Stimulated activated CD4-positive, alpha-beta T cell treated with anti-CD3 and anti-CD28 coated beads, TNF-alpha, amount 100 ng/mL, for 1 hour (primary cell): ENCODE measurements around the gene ANXA10.
"Not testable (repeated sequence)": the region's sequence is repeated elsewhere in the genome, so short reads cannot be mapped to it uniquely, and the experiment has no call there.

Source experiments
- DNase-seq, 3 donors: peaks; one replicate each; pipeline ENCODE4 v3.0.0-alpha.2; 2020; ENCODE audit warnings: low read depth in 3 of 3, low spot score in 1 of 3

The ANXA10 gene

GRCh38 chr4:168154546-168155277 lies 62.4 kb downstream of the ANXA10 start:
- DNase-seq, result no peak

DNA sequence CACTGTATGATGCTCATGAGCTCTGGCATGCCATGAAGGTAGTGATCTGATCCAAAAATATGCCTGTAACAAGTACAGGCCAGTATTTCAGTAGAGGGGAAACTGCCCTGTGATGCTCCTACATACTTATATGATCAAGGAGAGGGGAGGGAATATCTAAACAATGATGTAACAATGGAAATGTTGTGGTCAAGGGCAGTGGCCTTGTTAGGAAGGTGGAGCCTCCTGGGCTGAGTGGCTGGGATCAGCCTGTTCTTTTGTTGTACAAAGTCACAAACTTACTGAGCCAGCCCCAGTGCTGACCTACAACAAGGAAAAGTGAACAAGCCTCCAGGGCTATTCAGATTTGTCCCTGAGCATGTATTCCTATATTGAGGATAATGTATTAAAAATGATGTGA lies 70.3 kb downstream of the ANXA10 start:
- DNase-seq, result no peak

DNA sequence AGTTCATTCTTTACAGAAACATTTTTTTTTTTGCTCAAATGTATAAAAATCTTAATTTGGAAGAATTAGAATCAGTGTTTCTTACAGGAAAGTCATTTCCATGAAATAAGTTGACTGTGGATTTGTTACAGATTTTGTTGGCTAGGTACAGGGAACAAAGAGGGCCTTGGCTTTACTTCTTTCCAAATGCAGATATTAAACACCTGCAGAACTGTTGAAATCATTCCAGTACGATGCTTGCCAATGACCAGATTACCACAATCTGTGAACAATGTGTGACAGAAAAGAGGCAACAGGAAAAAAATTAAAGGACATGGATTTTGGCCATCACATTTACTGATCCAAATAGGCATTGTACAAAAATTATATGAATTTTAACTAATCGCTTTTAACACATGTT lies 70.8 kb downstream of the ANXA10 start:
- DNase-seq, result no peak

GRCh38 chr4:168164045-168164444 lies 71.7 kb downstream of the ANXA10 start:
- no peak for DNase-seq

DNA sequence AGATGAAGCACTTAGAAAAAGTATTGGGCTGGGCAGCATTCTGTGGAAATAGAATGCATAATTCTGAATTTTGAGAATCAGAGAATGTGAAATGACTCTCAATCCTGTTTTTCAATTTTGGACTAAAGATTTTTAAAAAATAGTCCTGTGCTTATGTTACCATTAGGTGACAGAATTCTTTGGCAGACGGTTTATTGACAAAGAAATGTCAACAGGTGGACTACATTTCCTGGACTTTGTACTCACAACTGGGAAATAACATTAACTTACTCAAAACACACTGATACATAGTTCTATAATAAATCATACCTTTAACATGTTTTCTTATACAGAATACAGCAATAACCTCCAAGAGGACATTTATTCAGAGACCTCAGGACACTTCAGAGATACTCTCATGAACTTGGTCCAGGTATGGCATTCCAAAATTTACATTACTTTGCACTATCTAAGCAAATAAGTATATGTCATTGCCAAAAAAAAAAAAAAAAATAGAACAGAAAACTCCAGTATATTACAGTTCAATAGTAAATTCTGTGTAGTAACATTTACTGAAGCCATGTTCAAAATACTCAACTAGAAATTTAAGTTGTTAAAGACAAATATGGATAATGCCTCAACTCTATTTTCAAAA lies 72.7 kb downstream of the ANXA10 start:
- DNase-seq, result no peak

- no peak for DNase-seq
Observed at GRCh38 chr4:168167714-168168284, 75.5 kb downstream of the ANXA10 start.

- DNase-seq, result no peak
Observed at GRCh38 chr4:168174308-168174707, 82.0 kb downstream of the ANXA10 start.

DNA sequence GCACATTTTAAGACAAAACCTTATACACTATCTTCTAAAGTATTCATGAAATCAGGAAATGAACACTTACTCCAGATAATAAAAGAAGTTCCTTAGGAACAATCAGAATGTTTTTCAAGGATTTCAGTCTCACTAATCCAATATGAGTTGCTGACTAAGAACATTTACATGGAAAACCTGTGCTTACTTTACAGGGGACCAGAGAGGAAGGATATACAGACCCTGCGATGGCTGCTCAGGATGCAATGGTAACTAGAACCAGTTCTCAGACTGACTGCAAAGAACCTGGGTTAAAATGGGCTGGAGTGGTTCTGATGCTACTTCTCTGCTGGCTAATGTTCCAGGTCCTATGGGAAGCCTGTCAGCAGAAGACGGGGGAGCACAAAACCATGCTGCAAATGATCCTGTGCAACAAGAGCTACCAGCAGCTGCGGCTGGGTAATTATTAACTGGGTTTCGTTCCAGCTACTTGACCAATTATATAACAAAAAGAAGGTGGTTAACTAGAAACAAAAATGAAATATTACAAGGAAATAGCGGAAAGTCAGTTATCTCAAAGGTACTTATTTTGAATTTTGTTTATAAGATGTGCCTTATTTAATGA lies 85.3 kb downstream of the ANXA10 start:
- no peak for DNase-seq

DNA sequence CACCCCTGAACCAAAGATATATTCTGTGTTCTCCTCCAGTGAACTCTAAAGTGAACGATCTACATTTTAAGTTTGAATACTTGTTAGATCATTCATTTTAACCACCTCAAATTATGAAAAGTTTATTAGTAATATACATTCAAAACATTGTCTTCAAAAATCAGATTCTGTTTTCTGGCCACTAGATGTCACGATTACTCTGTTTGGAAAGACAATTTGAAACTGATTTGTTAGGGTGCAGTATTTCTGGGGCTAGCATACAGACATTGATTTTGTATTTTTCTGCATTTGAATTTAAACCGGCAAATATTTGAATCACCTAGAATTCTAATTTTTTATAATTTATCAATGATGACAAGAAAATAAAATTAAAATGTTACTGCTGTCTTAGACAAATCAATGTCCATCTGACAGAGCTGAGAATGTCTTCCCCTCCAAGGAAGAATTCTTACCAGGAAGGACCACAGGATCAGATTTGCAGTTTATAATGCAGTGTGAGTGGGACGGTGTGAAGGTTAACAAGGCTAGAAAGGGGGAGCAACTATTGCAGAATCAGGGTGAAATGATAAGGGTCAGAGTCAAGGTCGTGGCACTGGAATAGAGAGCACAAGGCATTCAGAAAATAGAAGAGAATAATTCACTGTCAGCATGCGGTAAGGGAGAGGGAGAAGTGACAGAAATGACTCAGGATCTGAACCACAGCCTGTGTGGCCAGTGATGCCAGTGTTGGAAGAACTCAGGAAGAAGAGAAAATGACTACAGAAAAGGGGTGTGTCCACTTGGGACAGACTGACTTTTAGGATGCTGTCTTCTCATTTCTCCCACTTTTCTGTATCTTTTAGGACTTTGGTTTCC lies 91.6 kb downstream of the ANXA10 start:
- no peak for DNase-seq

DNA sequence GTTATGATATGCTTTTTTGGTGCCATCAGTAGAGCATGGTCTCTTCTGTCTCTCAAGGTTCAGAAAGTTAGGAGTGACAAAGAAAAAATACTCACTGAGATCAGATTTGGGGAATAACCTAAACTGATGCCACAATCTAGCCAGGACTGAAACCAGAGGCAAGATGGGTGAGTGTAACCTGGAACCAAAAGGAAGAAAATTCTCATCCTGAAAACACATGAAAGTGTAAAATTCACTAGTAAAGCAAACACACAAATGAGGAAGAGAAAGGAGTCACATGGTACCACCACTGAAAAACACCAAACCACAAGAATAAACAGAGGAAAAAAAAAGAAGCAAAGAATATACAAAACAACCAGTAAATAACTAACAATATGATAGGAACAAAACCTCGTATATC lies 96.4 kb downstream of the ANXA10 start:
- DNase-seq, result no peak

GRCh38 chr4:168197926-168198325 lies 105.6 kb downstream of the ANXA10 start:
- no peak for DNase-seq

- no peak for DNase-seq
Observed at GRCh38 chr4:168199260-168199957, 107.1 kb downstream of the ANXA10 start.

GRCh38 chr4:168200685-168201084 lies 108.3 kb downstream of the ANXA10 start:
- DNase-seq, result no peak

DNA sequence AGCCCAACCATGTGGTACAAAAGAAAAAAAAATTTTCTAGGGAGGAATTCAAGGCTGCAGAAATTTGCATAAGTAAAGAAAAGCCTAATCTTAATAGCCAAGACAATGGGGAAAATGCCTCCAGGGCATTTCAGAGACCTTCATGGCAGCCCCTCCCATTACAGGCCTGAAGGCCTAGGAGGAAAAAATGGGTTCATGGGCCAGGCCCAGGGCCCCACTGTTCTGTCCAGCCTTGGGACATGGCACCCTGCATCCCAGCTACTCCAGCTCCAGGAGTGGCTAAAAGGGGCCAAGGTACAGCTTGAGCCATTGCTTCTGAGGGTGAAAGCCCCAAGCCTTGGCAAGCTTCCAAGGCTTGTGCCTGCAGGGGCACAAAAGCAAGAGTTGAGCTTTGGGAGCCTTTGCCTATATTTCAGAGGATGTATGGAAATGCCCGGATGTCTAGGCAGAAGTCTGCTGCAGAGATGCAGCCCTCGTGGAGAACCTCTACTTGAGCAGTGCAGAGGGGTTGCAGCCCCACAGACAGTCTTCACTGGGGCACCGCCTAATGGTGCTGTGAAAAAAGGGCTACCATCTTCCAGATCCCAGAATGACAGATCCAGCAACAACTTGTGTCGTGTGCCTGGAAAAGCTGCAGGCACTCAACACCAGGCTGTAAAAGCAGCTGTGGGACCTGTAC lies 111.0 kb downstream of the ANXA10 start:
- DNase-seq, result no peak

GRCh38 chr4:168208957-168209614 lies 116.7 kb downstream of the ANXA10 start:
- DNase-seq, result no peak

DNA sequence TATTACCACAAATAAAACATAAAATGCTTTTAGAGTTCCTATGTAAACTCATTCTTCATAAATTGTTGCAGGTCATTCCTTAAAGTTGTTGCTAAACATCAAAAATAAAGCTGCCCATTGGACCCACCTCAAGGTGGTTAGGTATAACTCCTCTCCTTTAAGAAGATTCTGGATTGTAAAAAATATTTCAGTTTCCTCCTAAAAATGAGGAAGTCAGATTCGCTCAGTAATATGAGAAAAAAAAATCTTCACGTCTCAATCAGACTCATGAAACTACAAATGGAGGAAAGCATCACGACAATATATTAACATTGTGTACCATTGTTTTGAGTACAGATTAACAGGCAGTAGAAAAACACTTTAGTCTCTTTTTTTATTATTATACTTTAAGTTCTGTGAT lies 120.3 kb downstream of the ANXA10 start:
- no peak for DNase-seq

- DNase-seq, result not testable (repeated sequence)
Observed at GRCh38 chr4:168213511-168213910, 121.2 kb downstream of the ANXA10 start.

- DNase-seq, result no peak
Observed at GRCh38 chr4:168218645-168219044, 126.3 kb downstream of the ANXA10 start.

- DNase-seq, result no peak
Observed at GRCh38 chr4:168220893-168221292, 128.6 kb downstream of the ANXA10 start.

DNA sequence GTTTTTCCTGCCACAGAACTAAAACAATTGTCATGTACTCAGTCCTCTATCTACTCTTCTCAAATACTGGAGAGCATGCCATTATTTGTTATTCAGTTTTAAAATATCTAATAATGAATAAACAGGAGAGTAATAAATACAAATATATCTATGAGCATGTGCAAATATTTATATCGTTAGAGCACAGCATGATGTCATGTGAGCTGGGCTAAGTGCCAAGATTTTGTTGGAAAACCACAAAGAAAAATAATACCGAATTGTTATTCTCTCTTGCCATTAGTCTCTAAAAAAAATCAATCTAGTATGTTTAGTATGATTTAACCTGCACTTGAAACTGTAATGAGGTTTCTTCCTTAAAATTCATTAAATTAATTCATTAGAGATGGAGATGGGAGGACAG lies 129.0 kb downstream of the ANXA10 start:
- DNase-seq, result no peak
